ENCODE results near the gene SLC38A1.

DNA sequence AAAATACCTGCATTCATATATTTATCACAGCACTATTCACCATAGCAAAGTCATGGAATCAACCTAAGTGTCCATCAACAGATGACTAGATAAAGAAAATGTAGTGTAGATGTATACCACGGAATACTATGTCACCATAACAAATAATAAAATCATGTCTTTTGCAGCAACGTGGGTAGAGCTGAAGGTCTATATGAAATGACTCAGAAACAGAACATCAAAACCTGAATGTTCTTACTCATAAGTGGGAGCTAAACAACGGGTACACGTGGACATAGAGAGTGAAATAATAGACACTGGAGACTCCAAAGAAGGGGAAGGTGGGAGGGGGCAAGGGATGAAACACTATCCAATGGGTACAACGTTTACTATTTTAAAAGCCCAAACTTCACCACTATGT, 37.9 kb downstream of the SLC38A1 start:
- TF ChIP-seq, protein P1, sequence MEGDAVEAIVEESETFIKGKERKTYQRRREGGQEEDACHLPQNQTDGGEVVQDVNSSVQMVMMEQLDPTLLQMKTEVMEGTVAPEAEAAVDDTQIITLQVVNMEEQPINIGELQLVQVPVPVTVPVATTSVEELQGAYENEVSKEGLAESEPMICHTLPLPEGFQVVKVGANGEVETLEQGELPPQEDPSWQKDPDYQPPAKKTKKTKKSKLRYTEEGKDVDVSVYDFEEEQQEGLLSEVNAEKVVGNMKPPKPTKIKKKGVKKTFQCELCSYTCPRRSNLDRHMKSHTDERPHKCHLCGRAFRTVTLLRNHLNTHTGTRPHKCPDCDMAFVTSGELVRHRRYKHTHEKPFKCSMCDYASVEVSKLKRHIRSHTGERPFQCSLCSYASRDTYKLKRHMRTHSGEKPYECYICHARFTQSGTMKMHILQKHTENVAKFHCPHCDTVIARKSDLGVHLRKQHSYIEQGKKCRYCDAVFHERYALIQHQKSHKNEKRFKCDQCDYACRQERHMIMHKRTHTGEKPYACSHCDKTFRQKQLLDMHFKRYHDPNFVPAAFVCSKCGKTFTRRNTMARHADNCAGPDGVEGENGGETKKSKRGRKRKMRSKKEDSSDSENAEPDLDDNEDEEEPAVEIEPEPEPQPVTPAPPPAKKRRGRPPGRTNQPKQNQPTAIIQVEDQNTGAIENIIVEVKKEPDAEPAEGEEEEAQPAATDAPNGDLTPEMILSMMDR (IDR thresholded peaks at IDR 0.05), result no peak
- TF ChIP-seq POLR2A (IDR thresholded peaks at IDR 0.05) (no peak), POLR2AphosphoS5 (IDR thresholded peaks at IDR 0.05; ENCODE audit: insufficient read depth in 1 of 2, low read depth in 1 of 2) (no peak)

Data from vagina (tissue), 2 donors.